Measurements from ENCODE around the gene UBE2R2. TPM values are rescaled to one million over a fixed set of nuclear protein-coding genes. Genes with fewer than 3 reads are reported as not detected.

The UBE2R2 gene
- polyA plus RNA-seq, 3 donors from 2014 or later: 13.9 to 21.9 (median 18.0) TPM

GRCh38 chr9:33924978-33925797, 108.2 kb downstream of the UBE2R2 start:
- H3K4me1 Mint-ChIP-seq: peaks cover 0 to 2% of the 10 kb centered on the region in 2 donors
- no peak for DNase-seq
- H3K4me3 Mint-ChIP-seq: no peak overlapping the region
- H3K9me3 Mint-ChIP-seq: no peaks in the 10 kb centered on the region
- peak overlapping the region in 2 of 6 donors; percentile 51 to 68 for H3K27ac Mint-ChIP-seq
- H3K27me3 Mint-ChIP-seq (ENCODE audit: low read depth in 3 of 3): peaks cover 0 to 4% (median 4%) of the 10 kb centered on the region in 3 donors
- peaks cover 0 to 29% (median 5%) of the 10 kb centered on the region in 3 donors for H3K36me3 Mint-ChIP-seq

DNA sequence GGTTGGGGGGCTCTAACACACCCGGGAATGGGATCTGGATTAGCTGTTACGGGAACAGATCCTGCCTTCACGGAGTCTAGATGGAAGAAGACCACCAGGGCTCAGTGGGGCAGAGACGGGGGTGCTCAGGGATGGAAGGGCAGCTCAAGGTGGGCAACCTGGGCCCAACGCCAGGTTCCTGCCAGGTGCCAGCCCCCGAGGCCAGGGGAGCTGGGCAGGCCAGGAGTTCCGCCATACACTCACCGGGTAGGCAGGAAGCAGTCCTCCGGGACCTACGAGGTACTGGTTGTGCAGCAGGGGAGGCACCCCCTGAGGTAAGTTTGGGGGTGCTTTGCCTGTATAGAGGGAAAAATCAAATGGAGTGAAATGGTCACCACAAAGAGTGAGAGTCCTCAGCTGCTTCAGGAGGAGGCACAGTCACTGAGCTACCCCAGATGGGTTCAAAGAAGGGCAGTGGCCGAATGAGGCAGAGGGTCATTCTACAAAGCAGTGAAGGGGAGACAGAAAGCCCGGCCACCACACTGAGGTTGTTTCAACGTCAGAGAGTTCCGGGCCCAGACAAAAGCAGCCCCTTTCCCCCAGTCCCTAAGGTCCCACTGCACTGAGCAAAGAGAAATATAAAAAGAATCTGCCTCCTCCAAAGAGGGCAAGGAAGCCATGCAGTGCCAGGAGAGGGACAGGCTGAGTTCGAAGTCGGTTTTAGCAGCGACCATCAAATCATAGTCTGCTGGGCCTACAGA, 110.0 kb downstream of the UBE2R2 start:
- no peak overlapping the region for H3K27ac Mint-ChIP-seq
- H3K4me3 Mint-ChIP-seq: no peak overlapping the region
- DNase-seq: no peak
- no peaks in the 10 kb centered on the region for H3K4me1 Mint-ChIP-seq
- H3K36me3 Mint-ChIP-seq: peaks cover 0 to 28% (median 8%) of the 10 kb centered on the region in 3 donors
- no peaks in the 10 kb centered on the region for H3K9me3 Mint-ChIP-seq
- peaks cover 0 to 4% (median 2%) of the 10 kb centered on the region in 3 donors for H3K27me3 Mint-ChIP-seq (ENCODE audit: low read depth in 3 of 3)

GRCh38 chr9:33927694-33928093, 110.7 kb downstream of the UBE2R2 start:
- Mint-ChIP-seq H3K36me3 (peaks cover 0 to 35% (median 12%) of the 10 kb centered on the region in 3 donors), H3K27ac (no peak overlapping the region), H3K27me3 (ENCODE audit: low read depth in 3 of 3) (peaks cover 0 to 4% (median 2%) of the 10 kb centered on the region in 3 donors), H3K4me3 (no peak overlapping the region), H3K9me3 (no peaks in the 10 kb centered on the region), H3K4me1 (no peaks in the 10 kb centered on the region)
- DNase-seq: no peak

GRCh38 chr9:33931326-33931725, 114.4 kb downstream of the UBE2R2 start:
- no peaks in the 10 kb centered on the region for H3K4me1 Mint-ChIP-seq
- H3K36me3 Mint-ChIP-seq: peaks cover 12 to 50% (median 15%) of the 10 kb centered on the region in 3 donors
- peaks cover 0 to 4% (median 4%) of the 10 kb centered on the region in 3 donors for H3K27me3 Mint-ChIP-seq (ENCODE audit: low read depth in 3 of 3)
- no peak overlapping the region for H3K27ac Mint-ChIP-seq
- no peak for DNase-seq
- no peak overlapping the region for H3K4me3 Mint-ChIP-seq
- no peaks in the 10 kb centered on the region for H3K9me3 Mint-ChIP-seq

DNA sequence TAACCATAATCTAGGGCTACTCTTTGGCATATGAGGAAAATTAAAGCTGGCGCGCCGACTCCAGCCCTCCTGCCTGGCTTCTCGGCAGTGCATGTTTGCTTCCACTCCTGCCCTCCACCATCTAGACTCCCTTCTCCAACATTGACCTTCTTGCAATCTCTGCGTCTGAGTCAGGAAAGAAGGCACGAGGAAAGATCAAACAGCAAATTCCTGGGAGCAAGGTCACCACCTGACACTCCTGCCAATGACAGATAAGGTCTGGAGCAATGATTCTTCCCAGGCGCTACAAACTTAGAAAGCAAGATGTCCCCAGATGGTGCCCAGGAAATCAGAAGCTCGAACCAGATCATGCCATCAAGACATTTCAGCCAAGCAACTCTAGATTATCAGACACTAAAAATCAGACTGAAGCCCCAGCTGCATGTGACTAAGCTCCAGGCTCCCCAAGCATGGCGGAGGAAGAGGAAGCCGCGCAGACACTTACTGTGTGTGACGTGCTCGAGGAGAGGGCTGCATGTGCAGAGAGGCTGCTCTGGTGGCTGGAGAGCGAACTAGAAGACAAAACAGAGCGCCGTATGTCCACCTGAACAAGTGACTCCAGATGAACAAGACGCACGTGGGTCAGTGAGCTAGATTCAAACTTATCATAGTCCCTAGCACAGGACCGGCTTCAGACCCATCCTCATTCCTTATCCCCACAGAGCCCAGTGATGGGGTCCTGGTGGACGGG, 115.3 kb downstream of the UBE2R2 start:
- DNase-seq: no peak
- peaks cover 12 to 52% (median 15%) of the 10 kb centered on the region in 3 donors for H3K36me3 Mint-ChIP-seq

DNA sequence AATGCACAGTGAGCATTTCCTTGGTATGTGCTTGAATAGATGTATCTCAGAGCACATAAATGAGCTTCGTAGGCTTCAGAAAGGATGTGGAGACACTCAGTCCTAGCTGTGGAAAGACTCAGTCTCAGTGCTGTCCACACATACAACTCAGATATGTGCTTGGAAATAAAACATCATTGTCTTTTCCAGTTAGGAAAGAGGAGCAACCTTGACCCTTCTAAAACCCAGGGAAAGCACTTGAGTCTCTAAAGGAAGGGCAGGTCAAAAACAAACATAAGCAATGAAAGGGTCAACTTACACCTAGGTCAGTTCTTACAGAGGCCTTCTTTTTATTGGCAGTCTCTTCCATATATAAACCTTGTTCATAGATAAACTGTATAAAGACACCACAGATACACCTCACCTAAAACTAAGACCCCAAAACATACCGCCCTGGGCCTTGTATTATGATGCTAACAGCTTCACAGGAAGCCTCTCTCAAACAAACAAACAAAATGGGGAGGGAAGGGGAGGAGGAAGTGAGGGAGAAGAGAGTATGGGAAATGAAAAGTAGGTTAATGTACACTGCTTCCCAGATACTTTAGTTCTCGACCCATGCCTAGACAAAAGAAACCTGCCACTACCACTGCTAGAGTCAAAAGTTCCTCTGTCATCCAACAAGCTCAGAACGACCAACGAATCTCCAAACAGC, 117.4 kb downstream of the UBE2R2 start:
- DNase-seq: no peak
- H3K27me3 Mint-ChIP-seq (ENCODE audit: low read depth in 3 of 3): peaks cover 0 to 3% (median 2%) of the 10 kb centered on the region in 3 donors
- no peak overlapping the region for H3K4me3 Mint-ChIP-seq
- H3K9me3 Mint-ChIP-seq: no peaks in the 10 kb centered on the region
- H3K4me1 Mint-ChIP-seq: no peaks in the 10 kb centered on the region
- peak overlapping the region in 1 of 6 donors; percentile 8 for H3K27ac Mint-ChIP-seq
- peaks cover 12 to 43% (median 19%) of the 10 kb centered on the region in 3 donors for H3K36me3 Mint-ChIP-seq

More for the DNA sequence above, 115.3 kb downstream of the UBE2R2 start:
- no peaks in the 10 kb centered on the region for H3K4me1 Mint-ChIP-seq
- peak overlapping the region in 2 of 6 donors; percentile 14 to 46 for H3K27ac Mint-ChIP-seq
- peak overlapping the region in 1 of 5 donors; percentile 42 for H3K4me3 Mint-ChIP-seq
- no peaks in the 10 kb centered on the region for H3K9me3 Mint-ChIP-seq
- peaks cover 0 to 4% (median 4%) of the 10 kb centered on the region in 3 donors for H3K27me3 Mint-ChIP-seq (ENCODE audit: low read depth in 3 of 3)

- H3K27me3 Mint-ChIP-seq (ENCODE audit: low read depth in 3 of 3): peaks cover 0 to 3% (median 2%) of the 10 kb centered on the region in 3 donors
- H3K9me3 Mint-ChIP-seq: no peaks in the 10 kb centered on the region
- H3K27ac Mint-ChIP-seq: no peak overlapping the region
- H3K4me3 Mint-ChIP-seq: no peak overlapping the region
- DNase-seq: no peak
- H3K36me3 Mint-ChIP-seq: peaks cover 21 to 46% (median 23%) of the 10 kb centered on the region in 3 donors
- no peaks in the 10 kb centered on the region for H3K4me1 Mint-ChIP-seq
Observed at GRCh38 chr9:33939924-33940874, 123.2 kb downstream of the UBE2R2 start.

GRCh38 chr9:33942471-33943083, 125.6 kb downstream of the UBE2R2 start:
- Mint-ChIP-seq H3K27me3 (ENCODE audit: low read depth in 3 of 3) (peaks cover 0 to 3% (median 0%) of the 10 kb centered on the region in 3 donors), H3K4me3 (no peak overlapping the region), H3K36me3 (peaks cover 27 to 41% (median 34%) of the 10 kb centered on the region in 3 donors), H3K4me1 (no peaks in the 10 kb centered on the region), H3K27ac (no peak overlapping the region), H3K9me3 (no peaks in the 10 kb centered on the region)
- DNase-seq: no peak

DNA sequence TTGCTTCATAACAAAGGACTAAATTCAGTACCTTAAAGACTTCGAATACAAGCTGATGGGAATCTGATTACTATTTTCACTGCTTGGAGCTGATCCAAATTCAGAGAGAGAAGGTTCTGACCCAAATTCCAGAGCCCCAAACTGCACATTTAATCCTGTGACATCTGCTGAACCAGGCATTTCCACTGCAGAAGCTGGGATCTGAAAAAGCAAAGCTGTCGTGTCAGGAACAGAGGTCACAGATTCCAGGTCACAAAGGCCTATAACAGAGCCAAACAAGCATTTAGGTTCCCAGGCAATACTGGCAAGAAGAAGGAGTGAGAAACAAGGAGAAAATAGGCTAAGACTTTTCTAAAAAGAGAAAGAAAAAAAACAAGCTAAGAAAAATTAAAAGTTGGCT, 126.4 kb downstream of the UBE2R2 start:
- Mint-ChIP-seq H3K4me1 (no peaks in the 10 kb centered on the region), H3K9me3 (no peaks in the 10 kb centered on the region), H3K36me3 (peaks cover 32 to 48% (median 39%) of the 10 kb centered on the region in 3 donors), H3K4me3 (no peak overlapping the region), H3K27me3 (ENCODE audit: low read depth in 3 of 3) (peaks cover 0 to 3% (median 0%) of the 10 kb centered on the region in 3 donors), H3K27ac (peak overlapping the region in 1 of 6 donors; percentile 38)
- no peak for DNase-seq

GRCh38 chr9:33946779-33947535, 130.0 kb downstream of the UBE2R2 start:
- Mint-ChIP-seq H3K36me3 (peaks cover 18 to 45% (median 29%) of the 10 kb centered on the region in 3 donors), H3K4me1 (no peaks in the 10 kb centered on the region), H3K27ac (peak overlapping the region in 1 of 6 donors; percentile 24), H3K27me3 (ENCODE audit: low read depth in 3 of 3) (peaks cover 0 to under 1% (median 0%) of the 10 kb centered on the region in 3 donors), H3K9me3 (no peaks in the 10 kb centered on the region), H3K4me3 (no peak overlapping the region)
- no peak for DNase-seq

DNA sequence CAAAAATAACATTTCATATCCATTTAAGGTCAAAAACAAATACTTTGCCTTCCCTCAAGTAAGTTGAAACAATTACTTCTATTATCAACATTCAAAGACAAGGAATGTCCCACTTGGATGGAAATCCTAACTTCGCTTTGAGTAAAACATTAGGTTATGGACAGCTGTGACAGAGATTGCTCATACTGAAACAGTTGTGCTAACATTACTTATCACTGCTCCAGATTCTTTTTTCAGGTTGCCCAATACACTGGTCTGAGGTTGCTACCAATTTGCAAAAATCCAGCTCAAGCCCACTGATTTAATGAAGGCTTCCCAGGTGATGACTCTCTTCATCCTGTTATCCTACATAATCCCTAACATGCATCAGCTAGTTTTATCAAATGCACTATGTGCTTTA, 133.4 kb downstream of the UBE2R2 start:
- Mint-ChIP-seq H3K36me3 (peaks cover 14 to 36% (median 17%) of the 10 kb centered on the region in 3 donors), H3K27me3 (ENCODE audit: low read depth in 3 of 3) (no peaks in the 10 kb centered on the region), H3K27ac (no peak overlapping the region), H3K4me3 (no peak overlapping the region), H3K4me1 (no peaks in the 10 kb centered on the region), H3K9me3 (no peaks in the 10 kb centered on the region)
- no peak for DNase-seq

All from immature natural killer cell (primary cell).